Measurements from ENCODE around the gene OXT. TPM values are rescaled to one million over a fixed set of nuclear protein-coding genes. Genes with fewer than 3 reads are reported as not detected.

OXT gene
- total RNA-seq, 3 donors from 2014 or later (not counting 1 experiment from before 2014, with no cell fraction given): not detected

DNA sequence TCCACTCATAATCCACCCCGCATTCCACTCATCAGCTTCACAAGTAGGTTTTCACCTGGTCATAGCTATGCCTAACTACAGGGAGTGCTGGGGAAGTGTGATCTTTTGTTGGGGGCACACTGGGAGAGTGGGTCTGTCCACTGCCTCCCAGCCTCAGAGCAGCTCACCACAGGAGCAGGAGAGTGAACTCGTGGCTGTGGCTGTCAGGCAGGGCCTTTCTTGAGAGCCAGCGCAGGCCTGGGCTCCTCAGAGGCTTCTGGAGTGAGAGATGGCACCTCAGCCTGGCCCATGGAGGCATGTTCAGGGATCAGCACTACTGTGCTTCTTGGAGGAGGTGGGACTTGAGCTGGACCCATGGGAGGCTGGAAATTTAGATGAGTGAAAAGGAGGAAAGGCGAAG, 32.0 kb upstream of the OXT start:
- Mint-ChIP-seq H3K27me3 (ENCODE audit: low read depth in 2 of 2) (no peaks in the 10 kb centered on the region), H3K4me3 (no peak overlapping the region), H3K27ac (peak overlapping the region; percentile 80 to 81), H3K9me3 (no peaks in the 10 kb centered on the region), H3K4me1 (peaks cover 9% of the 10 kb centered on the region in 2 donors), H3K36me3 (peaks cover 12% of the 10 kb centered on the region)
- Histone ChIP-seq H3K4me1 (ENCODE audit: control insufficient read depth, insufficient read depth, low read length) (no peaks in the 10 kb centered on the region), H3K27ac (ENCODE audit: low read length) (no peak overlapping the region), H3K4me3 (ENCODE audit: low read length) (no peak overlapping the region), H3K36me3 (ENCODE audit: control insufficient read depth, insufficient read depth, low read length) (peaks cover 55% of the 10 kb centered on the region), H3K27me3 (ENCODE audit: control insufficient read depth, insufficient read depth, low read length) (no peaks in the 10 kb centered on the region), H3K9me3 (ENCODE audit: control insufficient read depth, insufficient read depth, low read length) (no peaks in the 10 kb centered on the region)
- 79% methylated on average over 4 of the region's 4 CpGs for WGBS (ENCODE audit: insufficient coverage)
- ATAC-seq (no peak), DNase-seq (no peak)
- no peak for TF ChIP-seq CTCF (IDR thresholded peaks at IDR 0.05)
- intact Hi-C loops (cut with micrococcal nuclease): no loop called here

DNA sequence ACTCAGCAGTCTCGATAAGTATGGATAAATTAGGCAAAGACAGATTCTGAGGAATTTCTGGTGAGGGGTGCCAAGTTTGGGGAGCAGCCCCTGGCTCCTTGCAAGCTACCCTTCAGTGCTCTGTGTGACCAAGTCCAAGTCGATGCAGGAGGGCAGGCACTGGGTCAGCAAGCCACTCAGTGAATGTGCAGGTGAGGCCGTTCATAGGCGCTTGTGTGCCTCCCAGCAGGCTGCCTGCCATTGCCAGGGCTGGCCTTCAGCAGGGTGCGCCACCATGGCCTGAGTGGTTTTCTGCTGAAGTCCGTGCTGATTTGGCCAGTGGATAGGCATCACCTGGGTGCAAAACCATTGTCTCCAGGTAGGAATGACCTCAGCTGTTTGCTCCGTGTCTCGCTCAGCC, 31.3 kb upstream of the OXT start:
- H3K4me3 Mint-ChIP-seq: no peak overlapping the region
- peaks cover 48% of the 10 kb centered on the region for H3K36me3 ChIP-seq (ENCODE audit: control insufficient read depth, insufficient read depth, low read length)
- H3K4me1 Mint-ChIP-seq: peaks cover 12% of the 10 kb centered on the region in 2 donors
- no peak for TF ChIP-seq CTCF (IDR thresholded peaks at IDR 0.05)
- H3K36me3 Mint-ChIP-seq: peaks cover 12% of the 10 kb centered on the region
- no peak overlapping the region for H3K4me3 ChIP-seq (ENCODE audit: low read length)
- WGBS (ENCODE audit: insufficient coverage): 96% methylated on average over 8 of the region's 8 CpGs
- ATAC-seq: no peak
- no peaks in the 10 kb centered on the region for H3K9me3 ChIP-seq (ENCODE audit: control insufficient read depth, insufficient read depth, low read length)
- peaks cover 4% of the 10 kb centered on the region for H3K4me1 ChIP-seq (ENCODE audit: control insufficient read depth, insufficient read depth, low read length)
- H3K27ac Mint-ChIP-seq: peak overlapping the region; percentile 17 to 81
- H3K9me3 Mint-ChIP-seq: no peaks in the 10 kb centered on the region
- no peaks in the 10 kb centered on the region for H3K27me3 ChIP-seq (ENCODE audit: control insufficient read depth, insufficient read depth, low read length)
- H3K27ac ChIP-seq (ENCODE audit: low read length): no peak overlapping the region
- no peaks in the 10 kb centered on the region for H3K27me3 Mint-ChIP-seq (ENCODE audit: low read depth in 2 of 2)
- no peak for DNase-seq
- intact Hi-C loops (cut with micrococcal nuclease): no loop called here

DNA sequence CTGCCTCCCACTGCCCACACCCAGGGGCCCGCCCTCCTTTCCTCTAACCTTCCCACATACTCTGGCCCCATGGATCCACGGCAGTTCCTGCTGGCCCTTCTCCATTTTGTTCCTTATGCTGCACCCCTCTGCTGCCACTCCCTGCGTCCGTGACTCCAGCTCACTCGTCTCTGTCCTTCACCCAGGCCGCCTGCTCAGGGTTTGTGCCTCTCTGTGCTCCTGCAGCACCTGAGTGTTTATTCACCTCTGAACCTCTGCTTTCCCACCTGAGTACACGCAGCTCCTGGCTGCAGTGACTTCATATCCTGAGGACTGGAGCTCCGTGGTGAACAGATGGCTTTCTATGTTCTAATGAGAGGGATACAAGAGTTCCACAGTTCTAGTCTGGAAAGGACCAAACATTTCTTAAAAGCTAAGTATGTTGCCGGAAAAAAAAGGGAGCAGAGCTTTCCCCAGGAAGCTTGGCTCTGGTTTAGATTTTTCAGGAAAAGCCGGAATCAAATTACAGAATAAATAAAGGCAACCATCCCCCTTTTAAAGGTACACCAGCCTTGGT, 29.5 kb upstream of the OXT start:
- Mint-ChIP-seq H3K36me3 (peaks cover 12% of the 10 kb centered on the region), H3K27me3 (ENCODE audit: low read depth in 2 of 2) (no peaks in the 10 kb centered on the region), H3K27ac (peak overlapping the region; percentile 64 to 86), H3K4me1 (peaks cover 20 to 27% of the 10 kb centered on the region in 2 donors), H3K4me3 (no peak overlapping the region), H3K9me3 (no peaks in the 10 kb centered on the region)
- no peak overlapping the region for H3K27ac ChIP-seq (ENCODE audit: low read length)
- 92% methylated on average over 10 of the region's 10 CpGs for WGBS (ENCODE audit: insufficient coverage)
- H3K4me1 ChIP-seq (ENCODE audit: control insufficient read depth, insufficient read depth, low read length): peaks cover 14% of the 10 kb centered on the region
- no peak for DNase-seq
- no peaks in the 10 kb centered on the region for H3K9me3 ChIP-seq (ENCODE audit: control insufficient read depth, insufficient read depth, low read length)
- H3K27me3 ChIP-seq (ENCODE audit: control insufficient read depth, insufficient read depth, low read length): no peaks in the 10 kb centered on the region
- no peak for ATAC-seq
- intact Hi-C loops (cut with micrococcal nuclease): no loop called here
- no peak overlapping the region for H3K4me3 ChIP-seq (ENCODE audit: low read length)
- TF ChIP-seq CTCF (IDR thresholded peaks at IDR 0.05): no peak
- H3K36me3 ChIP-seq (ENCODE audit: control insufficient read depth, insufficient read depth, low read length): peaks cover 30% of the 10 kb centered on the region

- ATAC-seq (no peak), DNase-seq (no peak)
- peak overlapping the region; percentile 63 to 86 for H3K27ac Mint-ChIP-seq
- Histone ChIP-seq H3K36me3 (ENCODE audit: control insufficient read depth, insufficient read depth, low read length) (peaks cover 24% of the 10 kb centered on the region), H3K27ac (ENCODE audit: low read length) (no peak overlapping the region), H3K4me3 (ENCODE audit: low read length) (no peak overlapping the region), H3K9me3 (ENCODE audit: control insufficient read depth, insufficient read depth, low read length) (no peaks in the 10 kb centered on the region), H3K27me3 (ENCODE audit: control insufficient read depth, insufficient read depth, low read length) (no peaks in the 10 kb centered on the region), H3K4me1 (ENCODE audit: control insufficient read depth, insufficient read depth, low read length) (peaks cover 21% of the 10 kb centered on the region)
- H3K36me3 Mint-ChIP-seq: peaks cover 12% of the 10 kb centered on the region
- intact Hi-C loops (cut with micrococcal nuclease): no loop called here
- H3K9me3 Mint-ChIP-seq: no peaks in the 10 kb centered on the region
- no peaks in the 10 kb centered on the region for H3K27me3 Mint-ChIP-seq (ENCODE audit: low read depth in 2 of 2)
- no peak overlapping the region for H3K4me3 Mint-ChIP-seq
- TF ChIP-seq CTCF (IDR thresholded peaks at IDR 0.05): no peak
- 98% methylated on average over 5 of the region's 5 CpGs for WGBS (ENCODE audit: insufficient coverage)
- peaks cover 21 to 34% of the 10 kb centered on the region in 2 donors for H3K4me1 Mint-ChIP-seq
Measured at GRCh38 chr20:3042625-3043024, 28.8 kb upstream of the OXT start.
